GM19467 (cell line): ENCODE measurements around the gene YLPM1.
"Not testable (repeated sequence)": the region's sequence is repeated elsewhere in the genome, so short reads cannot be mapped to it uniquely, and the experiment has no call there.

Experiments used
- ATAC-seq: cut with Tn5 transposase; IDR thresholded peaks from one replicate; pipeline ENCODE4 v1.9.1; 2021; ENCODE audit warnings: mild to moderate bottlenecking, moderate library complexity; ENCODE audit not compliant: unreplicated experiment

The YLPM1 gene

DNA sequence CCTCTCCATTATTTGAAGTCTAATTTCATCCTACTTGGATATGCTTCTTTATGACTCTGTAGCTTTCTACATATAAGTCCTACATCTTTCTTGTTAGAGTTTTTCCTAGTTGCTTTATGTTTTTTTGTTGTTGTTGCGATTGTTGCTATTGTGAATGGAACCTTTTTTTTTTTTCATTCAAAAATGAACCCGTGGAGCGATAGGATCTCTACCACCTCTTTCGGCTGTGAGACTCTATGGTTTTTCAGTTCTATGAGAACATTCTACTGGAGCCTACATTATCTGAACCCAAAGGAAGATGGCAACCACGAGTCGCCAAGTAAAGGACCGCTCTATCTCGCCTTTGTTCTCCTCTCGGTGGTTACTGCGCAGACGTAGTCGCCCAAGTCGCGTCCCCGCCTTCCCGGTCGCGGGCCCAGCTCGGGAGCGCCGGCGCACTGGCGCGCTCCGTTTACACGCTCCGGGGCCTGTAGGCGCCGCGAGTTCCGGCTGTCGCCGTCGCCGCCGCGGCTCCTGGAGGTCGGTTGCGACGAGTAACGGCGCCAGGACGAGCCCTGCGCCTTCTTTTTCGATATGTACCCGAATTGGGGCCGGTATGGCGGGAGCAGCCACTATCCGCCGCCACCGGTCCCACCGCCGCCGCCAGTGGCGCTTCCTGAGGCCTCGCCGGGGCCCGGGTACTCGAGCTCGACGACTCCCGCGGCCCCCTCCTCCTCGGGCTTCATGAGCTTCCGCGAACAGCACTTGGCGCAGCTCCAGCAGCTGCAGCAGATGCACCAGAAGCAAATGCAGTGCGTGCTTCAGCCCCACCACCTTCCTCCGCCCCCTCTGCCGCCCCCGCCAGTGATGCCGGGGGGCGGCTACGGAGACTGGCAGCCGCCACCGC, at the start of gene YLPM1:
Gene YLPM1, plus strand, starts transcription at position 400 of the 886 bp plus-strand sequence. Its CDS starts 174 bp downstream, at position 574.
- peak; percentile 93 for ATAC-seq

GRCh38 chr14:74713395-74713735, 49.8 kb upstream of the YLPM1 start:
- no peak for ATAC-seq

DNA sequence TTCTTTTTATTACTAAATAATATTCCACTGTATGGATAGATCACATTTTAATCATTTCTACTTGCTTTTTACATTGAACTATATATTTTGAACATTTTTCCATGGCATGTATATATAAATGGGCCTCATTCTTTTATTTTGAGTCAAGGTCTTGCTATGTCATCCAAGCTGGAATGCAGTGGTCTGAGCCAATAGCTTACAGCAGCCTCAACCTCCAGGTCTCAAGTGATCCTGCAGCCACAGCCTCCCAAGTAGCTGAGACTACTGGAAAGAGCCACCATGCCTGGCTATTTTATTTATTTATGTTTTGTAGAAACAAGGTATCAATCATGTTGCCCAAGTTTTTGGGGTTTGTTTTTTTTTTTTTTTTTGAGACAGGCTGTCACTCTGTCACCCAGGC, 42.6 kb upstream of the YLPM1 start:
- ATAC-seq: no peak

- ATAC-seq: no peak
Measured at GRCh38 chr14:74723134-74723533, 40.0 kb upstream of the YLPM1 start.

- no peak for ATAC-seq
Measured at GRCh38 chr14:74732387-74732786, 30.7 kb upstream of the YLPM1 start.

GRCh38 chr14:74733221-74733620, 29.9 kb upstream of the YLPM1 start:
- ATAC-seq: no peak

DNA sequence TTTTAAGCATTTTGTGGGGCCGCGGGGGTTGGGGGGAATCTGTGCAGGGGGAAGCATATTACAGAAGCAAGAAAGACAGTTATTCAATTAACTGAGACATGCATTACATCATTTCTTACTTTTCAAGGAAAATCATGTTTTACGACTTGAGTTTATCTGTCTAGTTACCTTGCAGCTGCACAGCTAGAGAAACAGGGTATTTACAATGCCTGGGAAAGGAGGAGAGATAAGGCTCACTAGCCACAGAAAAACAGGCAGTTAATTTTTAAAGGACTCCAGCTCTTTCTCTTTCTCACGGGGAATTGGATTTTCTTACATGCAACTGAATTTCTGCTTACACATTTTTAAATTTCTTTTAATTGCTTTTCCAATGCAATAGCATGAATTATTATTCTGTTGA, 28.0 kb upstream of the YLPM1 start:
- no peak for ATAC-seq

GRCh38 chr14:74737753-74738325, 25.3 kb upstream of the YLPM1 start:
- ATAC-seq: no peak

DNA sequence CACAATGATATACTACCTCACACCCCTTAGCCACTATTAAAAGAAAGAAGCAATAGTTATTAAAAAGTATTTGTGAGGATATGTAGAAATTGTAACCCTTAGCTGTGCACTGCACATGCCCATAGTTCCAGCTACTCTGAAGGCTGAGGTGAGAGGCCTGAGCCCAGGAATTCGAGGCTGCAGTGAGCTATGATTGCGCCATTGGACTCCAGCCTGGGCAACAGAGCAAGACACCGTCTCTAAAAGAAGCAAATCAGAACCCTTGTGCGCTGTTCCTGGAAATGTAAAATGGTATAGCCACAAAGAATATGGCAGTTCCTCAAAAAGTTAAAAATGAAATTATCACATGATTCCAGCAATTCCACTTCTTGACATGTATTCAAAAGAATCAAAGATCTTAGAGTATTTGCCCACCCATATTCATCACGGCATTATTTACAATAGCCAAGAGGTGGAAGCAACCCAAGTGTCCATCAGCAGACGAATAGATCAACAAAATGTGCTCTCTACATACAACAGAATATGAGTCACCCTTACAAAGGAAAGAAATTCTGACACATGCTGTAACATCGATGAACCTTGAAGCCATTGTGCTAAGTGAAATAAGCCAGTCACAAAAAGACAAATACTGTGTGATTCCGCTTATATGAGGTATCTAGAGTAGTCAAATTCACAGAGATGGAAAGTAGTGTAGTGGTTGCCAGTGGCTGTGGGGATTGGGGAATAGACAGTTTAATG, 23.7 kb upstream of the YLPM1 start:
- no peak for ATAC-seq

DNA sequence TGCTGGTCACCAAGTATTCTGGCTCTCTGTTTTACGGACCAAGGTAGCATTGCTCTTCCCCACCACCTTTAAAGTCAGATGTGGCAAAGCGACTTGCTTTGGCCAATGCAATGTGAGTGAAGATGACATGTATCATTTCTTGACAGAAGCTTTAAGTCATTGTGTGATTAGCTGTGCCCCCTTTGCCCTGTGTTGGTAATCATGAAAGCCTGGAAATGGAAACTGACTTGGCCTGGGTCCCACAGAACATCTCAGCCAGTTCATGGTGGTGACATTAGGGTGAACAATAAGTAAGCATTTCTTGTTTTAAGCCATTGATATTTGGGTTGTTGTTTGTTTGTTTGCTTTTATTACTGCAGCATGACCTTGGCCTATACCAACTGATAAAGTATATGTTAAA, 15.9 kb upstream of the YLPM1 start:
- no peak for ATAC-seq

GRCh38 chr14:74754157-74754556, 9.0 kb upstream of the YLPM1 start:
- ATAC-seq: no peak

- ATAC-seq: no peak
Measured at GRCh38 chr14:74754899-74755298, 8.2 kb upstream of the YLPM1 start.

DNA sequence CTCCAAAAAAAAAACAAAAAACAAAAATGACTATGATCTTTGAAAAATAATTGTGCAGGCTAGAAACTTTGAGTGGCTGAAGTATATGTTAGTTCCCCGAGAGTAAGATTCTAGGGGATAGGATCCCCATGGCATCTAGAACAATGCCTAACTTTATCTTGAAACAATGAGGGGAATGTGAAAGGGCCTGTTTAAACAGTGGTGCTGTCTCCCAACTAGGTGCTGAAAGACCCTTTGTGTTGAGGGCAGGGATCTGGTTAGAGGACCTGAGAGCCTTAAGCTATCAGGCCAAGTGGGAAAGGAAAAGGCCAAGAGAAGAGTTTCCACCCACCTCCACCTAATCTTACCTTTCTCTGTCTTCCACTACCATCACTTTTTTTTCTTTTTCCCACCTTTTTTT, 6.8 kb upstream of the YLPM1 start:
- ATAC-seq: no peak

DNA sequence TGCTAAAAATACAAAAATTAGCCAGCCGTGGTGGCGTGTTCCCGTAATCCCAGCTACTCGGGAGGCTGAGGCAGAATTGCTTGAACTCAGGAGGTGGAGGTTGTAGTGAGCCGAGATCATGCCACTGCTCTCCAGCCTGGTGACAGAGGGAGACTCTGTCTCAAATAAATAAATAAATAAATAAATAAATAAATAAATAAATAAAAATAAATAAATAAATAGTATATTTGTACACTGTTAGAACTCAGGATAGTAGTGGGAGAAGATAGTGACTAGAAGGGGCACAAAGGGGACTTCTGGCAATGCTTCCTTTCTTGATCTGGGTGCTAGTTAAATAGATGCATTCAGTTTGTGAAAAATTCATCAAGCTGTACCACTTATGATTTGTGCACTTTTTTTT, 4.6 kb upstream of the YLPM1 start:
- ATAC-seq: not testable (repeated sequence)

- no peak for ATAC-seq
Measured at GRCh38 chr14:74763803-74764531, 851 bp downstream of the YLPM1 start.

DNA sequence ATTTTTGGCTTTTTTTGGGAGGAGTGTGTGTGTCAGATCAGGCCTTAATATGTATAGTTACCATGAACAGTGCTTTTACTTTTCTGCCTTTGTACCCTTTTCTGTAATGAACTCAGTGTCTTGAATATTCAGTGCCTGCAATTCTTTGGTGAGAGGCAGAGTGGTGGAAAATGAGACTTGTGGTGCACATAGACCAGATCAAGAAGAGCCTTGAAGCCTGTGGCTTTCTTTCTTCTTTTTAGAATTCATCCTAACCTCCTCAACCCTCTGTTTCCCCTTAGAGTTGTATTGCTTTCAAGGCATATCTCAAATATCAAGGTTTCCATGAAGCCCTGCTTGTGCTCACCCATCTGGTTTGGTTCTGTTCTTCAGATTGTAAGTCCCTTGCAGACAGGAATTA, 2.6 kb downstream of the YLPM1 start:
- no peak for ATAC-seq

DNA sequence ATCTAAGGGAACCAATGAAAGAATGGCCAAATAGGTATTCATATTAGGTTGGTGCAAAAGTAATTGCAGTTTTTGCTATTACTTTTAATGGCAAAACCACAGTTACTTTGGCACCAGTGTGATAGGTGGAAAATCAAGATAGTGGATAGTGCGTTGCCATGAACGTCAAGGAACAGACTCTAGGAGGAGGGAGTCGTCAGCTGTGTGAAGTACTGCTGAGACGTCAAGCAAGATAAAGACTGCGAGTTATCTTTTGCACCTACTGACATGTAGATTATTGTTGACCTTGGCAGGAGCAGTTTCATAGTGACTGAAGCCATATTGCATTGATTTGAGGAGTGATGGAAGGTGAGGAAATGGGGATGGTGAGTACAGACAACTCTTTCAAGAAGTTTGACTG, 8.3 kb downstream of the YLPM1 start:
- ATAC-seq: no peak

- ATAC-seq: no peak
Measured at GRCh38 chr14:74784634-74785033, 21.5 kb downstream of the YLPM1 start.

DNA sequence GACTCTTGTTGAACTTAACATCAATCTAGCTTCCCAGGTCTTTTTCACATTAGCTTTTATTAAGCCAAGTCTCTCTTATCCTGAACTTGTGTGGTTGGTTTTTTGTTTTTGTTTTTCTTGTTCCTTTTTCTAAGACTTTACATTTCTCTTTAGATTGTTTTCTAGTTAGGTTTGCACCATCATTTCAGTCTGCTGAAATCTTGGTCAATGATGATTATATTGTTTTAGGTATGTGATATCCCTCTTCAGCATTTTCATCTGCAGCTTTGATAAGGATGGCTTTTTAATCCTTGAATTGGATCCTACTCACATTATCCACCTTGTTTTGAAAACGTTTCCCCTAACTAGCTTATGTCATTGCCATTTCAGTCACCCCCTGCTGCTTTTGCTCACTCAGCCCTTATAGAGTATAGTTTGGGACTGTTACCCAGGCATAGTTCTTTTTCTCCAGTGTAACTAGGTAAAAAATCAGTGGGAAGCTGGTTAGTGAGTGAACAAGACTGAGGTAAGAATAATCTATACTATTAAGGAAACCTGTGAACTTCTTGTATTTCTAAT, 22.0 kb downstream of the YLPM1 start:
- no peak for ATAC-seq

- no peak for ATAC-seq
Measured at GRCh38 chr14:74786796-74787315, 23.7 kb downstream of the YLPM1 start.
